T-helper 17 cell (primary cell): ENCODE data around the gene LBP. TPM values are rescaled to one million over a fixed set of nuclear protein-coding genes. Genes with fewer than 3 reads are reported as not detected.

ENCODE experiments used
- ATAC-seq: fragments of 150-1000 bp; cut with Tn5 transposase; 2 replicates; pipeline ENCODE4 v1.10.0; 2021; ENCODE audit warnings: mild to moderate bottlenecking, moderate library complexity
- DNase-seq, 3 donors: peaks; one replicate each; pipeline versions ENCODE4 v3.0.0 to v3.0.0-alpha.2; 2020 to 2021
- H3K9me3 ChIP-seq: one replicate; pipeline ENCODE4 v1.7.0; 2013; ENCODE audit warnings: low read length, mild to moderate bottlenecking; ENCODE audit not compliant: control insufficient read depth, poor library complexity, severe bottlenecking
- H3K27ac Mint-ChIP-seq: one replicate; pipeline ENCODE4 v1.8.0; 2022; ENCODE audit warnings: mild to moderate bottlenecking, moderate library complexity, mixed read lengths
- H3K27me3 Mint-ChIP-seq: one replicate; pipeline ENCODE4 v1.8.0; 2022; ENCODE audit warnings: mixed read lengths
- H3K36me3 Mint-ChIP-seq: one replicate; pipeline ENCODE4 v1.8.0; 2022; ENCODE audit warnings: low read depth, mixed read lengths
- H3K4me1 Mint-ChIP-seq: one replicate; pipeline ENCODE4 v1.8.0; 2022; ENCODE audit warnings: mild to moderate bottlenecking, mixed read lengths
- H3K4me3 Mint-ChIP-seq: one replicate; pipeline ENCODE4 v1.8.0; 2022; ENCODE audit warnings: mild to moderate bottlenecking, moderate library complexity, mixed read lengths
- total RNA-seq, 4 donors: library from RNA in 2 of 4; stranded (reverse) in 2 of 4; gene quantifications; one replicate each; pipeline ENCODE4 v1.2.3 and lab custom pipeline; 2022 to 2026

LBP gene
- total RNA-seq, 2 donors from 2014 or later = not detected

- no peaks in the 10 kb centered on the region for H3K27me3 Mint-ChIP-seq
- no peak for ATAC-seq
- DNase-seq = no peak
- H3K4me1 Mint-ChIP-seq = peaks cover 14% of the 10 kb centered on the region
- H3K9me3 ChIP-seq = no peaks in the 10 kb centered on the region
- no peak overlapping the region for H3K4me3 Mint-ChIP-seq
- no peak overlapping the region for H3K27ac Mint-ChIP-seq
- peaks cover 8% of the 10 kb centered on the region for H3K36me3 Mint-ChIP-seq
Observed at GRCh38 chr20:38423541-38423940, 77.3 kb downstream of the LBP start.

GRCh38 chr20:38424401-38424800, 78.1 kb downstream of the LBP start:
- peak overlapping the region; percentile 27 for H3K27ac Mint-ChIP-seq
- DNase-seq (no peak), ATAC-seq (no peak)
- H3K36me3 Mint-ChIP-seq = peaks cover 8% of the 10 kb centered on the region
- no peaks in the 10 kb centered on the region for H3K9me3 ChIP-seq
- peaks cover 18% of the 10 kb centered on the region for H3K4me1 Mint-ChIP-seq
- H3K27me3 Mint-ChIP-seq = no peaks in the 10 kb centered on the region
- H3K4me3 Mint-ChIP-seq = no peak overlapping the region

GRCh38 chr20:38426006-38426897, 80.0 kb downstream of the LBP start:
- ATAC-seq (no peak), DNase-seq (no peak)
- Mint-ChIP-seq H3K36me3 (peaks cover 6% of the 10 kb centered on the region), H3K27me3 (no peaks in the 10 kb centered on the region), H3K27ac (peak overlapping the region; percentile 16), H3K4me1 (peaks cover 28% of the 10 kb centered on the region), H3K4me3 (no peak overlapping the region)
- no peaks in the 10 kb centered on the region for H3K9me3 ChIP-seq

Other genes with a start within 250 kb of the LBP start
- gene TGM2, start 181.2 kb upstream of the LBP start, total RNA-seq = under 1 TPM; 0.37 to 0.76 TPM
- gene KIAA1755, start 85.7 kb upstream of the LBP start, total RNA-seq = not detected
- not detected for gene BPI, start 42.3 kb upstream of the LBP start, total RNA-seq
- gene SNHG17, start 88.8 kb downstream of the LBP start, total RNA-seq = 10 to 100 TPM; 69.2 to 99.4 TPM
- 10 to 100 TPM; 42.1 to 45.2 TPM for gene RALGAPB, start 126.4 kb downstream of the LBP start, total RNA-seq
- gene ADIG, start 234.7 kb downstream of the LBP start, total RNA-seq = not detected